ENCODE results near the gene CEP112. TPM values are rescaled to one million over a fixed set of nuclear protein-coding genes. Genes with fewer than 3 reads are reported as not detected.

The CEP112 gene
- total and polyA plus RNA-seq, 2 of the 4 experiments (the other 2 are of a cell fraction) = 2.5 to 5.6 TPM

GRCh38 chr17:65917560-65917959 is 274.4 kb downstream of the CEP112 start:
- Histone ChIP-seq H3K23ac (ENCODE audit: low read depth, low read length) (no peak overlapping the region), H2BK15ac (ENCODE audit: low read depth, low read length) (no peak overlapping the region), H3K4me3 (ENCODE audit: insufficient read depth, low read depth, low read length) (no peak overlapping the region), H3K4me1 (ENCODE audit: control insufficient read depth, insufficient read depth, low read length) (no peaks in the 10 kb centered on the region), H2AK9ac (replicated peaks; ENCODE audit: low read depth, low read length, poor library complexity) (no peak overlapping the region), H2BK20ac (ENCODE audit: low read depth, low read length) (no peak overlapping the region), H3K18ac (ENCODE audit: low read depth, low read length) (no peak overlapping the region), H2BK5ac (ENCODE audit: low read depth, low read length, poor library complexity, severe bottlenecking) (no peak overlapping the region), H3K27ac (ENCODE audit: insufficient read depth, low read length) (no peak overlapping the region), H3K14ac (replicated peaks; ENCODE audit: low read depth, low read length) (no peak overlapping the region), H2AFZ (replicated peaks; ENCODE audit: low read length, poor library complexity) (no peak overlapping the region), H2BK120ac (ENCODE audit: low read depth, low read length) (no peak overlapping the region), H3K56ac (ENCODE audit: extremely low read depth, insufficient read depth, low read length) (no peak overlapping the region), H4K5ac (ENCODE audit: low read depth, low read length) (no peak overlapping the region), H3K4me2 (ENCODE audit: low read depth, low read length) (no peak overlapping the region), H4K8ac (ENCODE audit: low read depth in 2 of 2, low read length in 2 of 2) (no peak overlapping the region), H3K36me3 (ENCODE audit: control insufficient read depth, insufficient read depth, low read length) (no peaks in the 10 kb centered on the region), H4K20me1 (ENCODE audit: insufficient read depth, low read length) (no peaks in the 10 kb centered on the region), H3K4ac (ENCODE audit: low read depth, low read length) (no peak overlapping the region), H3K27me3 (ENCODE audit: control insufficient read depth, insufficient read depth, low read length) (no peaks in the 10 kb centered on the region), H2AK5ac (ENCODE audit: low read depth, low read length) (no peak overlapping the region), H4K91ac (ENCODE audit: insufficient read depth, low read depth, low read length) (no peak overlapping the region), H3K9ac (ENCODE audit: low read depth, low read length) (no peak overlapping the region), H3K79me1 (ENCODE audit: low read depth in 1 of 2, low read length in 2 of 2) (no peaks in the 10 kb centered on the region), H3K9me3 (ENCODE audit: control insufficient read depth, insufficient read depth, low read length) (no peaks in the 10 kb centered on the region), H3K9me1 (ENCODE audit: insufficient read depth, low read length) (no peaks in the 10 kb centered on the region)
- intact Hi-C loops (cut with micrococcal nuclease) = no loop called here
- 100% methylated on average over 1 of the region's 6 CpGs; no CpG with 5 or more reads in 1 of the 2 experiments for WGBS, 2 experiments (ENCODE audit: extremely low coverage in 2 of 2, insufficient read length in 1 of 2)
- DNase-seq = no peak
- CTCF ChIA-PET = no interaction called here
- ATAC-seq (ENCODE audit: low read depth) = no peak
- no TSS peak for BruUV-seq (replicated peaks)
- POLR2A ChIA-PET (ENCODE audit: unreplicated experiment) = no interaction called here
- TF ChIP-seq MXI1 (IDR thresholded peaks at IDR 0.05; ENCODE audit: borderline replicate concordance, low read depth, low read length) (no peak), BHLHE40 (IDR thresholded peaks at IDR 0.05; ENCODE audit: low read depth, low read length) (no peak), CTCF (conservative IDR thresholded peaks at IDR 0.05; ENCODE audit: low read depth, low read length) (no peak), ELK1 (IDR thresholded peaks at IDR 0.05; ENCODE audit: borderline replicate concordance, low read depth, low read length) (no peak), NFE2L2 (IDR thresholded peaks at IDR 0.05; ENCODE audit: low read depth, low read length) (no peak), MAZ (IDR thresholded peaks at IDR 0.05; ENCODE audit: borderline replicate concordance, low read depth, low read length) (no peak)
- TF ChIP-seq, protein P1, sequence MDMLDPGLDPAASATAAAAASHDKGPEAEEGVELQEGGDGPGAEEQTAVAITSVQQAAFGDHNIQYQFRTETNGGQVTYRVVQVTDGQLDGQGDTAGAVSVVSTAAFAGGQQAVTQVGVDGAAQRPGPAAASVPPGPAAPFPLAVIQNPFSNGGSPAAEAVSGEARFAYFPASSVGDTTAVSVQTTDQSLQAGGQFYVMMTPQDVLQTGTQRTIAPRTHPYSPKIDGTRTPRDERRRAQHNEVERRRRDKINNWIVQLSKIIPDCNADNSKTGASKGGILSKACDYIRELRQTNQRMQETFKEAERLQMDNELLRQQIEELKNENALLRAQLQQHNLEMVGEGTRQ (IDR thresholded peaks at IDR 0.05; ENCODE audit: low read depth, low read length) = no peak
- in situ Hi-C loops (cut with MboI; ENCODE audit: low sequenced_read_pairs) = no loop called here
- dilution Hi-C loops (cut with HindIII; ENCODE audit: low sequenced_read_pairs, unreplicated experiment) = no loop called here

All from IMR-90 (cell line).